Ovary (tissue), 3 donors: ENCODE data around the gene APBB2.

Experiments used
- CTCF ChIP-seq, 3 donors: fragments of 450-650 bp in 2 of 3; fragments of 200-600 bp in 1 of 3; IDR thresholded peaks; one replicate each; pipeline versions ENCODE4 v1.5.1 to v1.8.0; 2016 to 2022; ENCODE audit warnings: antibody characterized with exemption in 3 of 3, mild to moderate bottlenecking in 1 of 3
- POLR2A ChIP-seq: fragments of 450-650 bp; IDR thresholded peaks from one replicate; pipeline ENCODE4 v1.6.1; 2017; ENCODE audit warnings: antibody characterized with exemption, mild to moderate bottlenecking, moderate library complexity
- donor health status: DM: no; HTN: no; CAD: no.

- TF ChIP-seq POLR2A (no peak), CTCF (IDR thresholded peaks at IDR 0.05) (no peak)
Measured at GRCh38 chr4:40969501-40969900, 244.8 kb downstream of the APBB2 start.
